ENCODE data around the gene RAB5A.

- TF ChIP-seq CTCF (conservative IDR thresholded peaks at IDR 0.05; ENCODE audit: low read length) (no peak), EZH2phosphoT487 (IDR thresholded peaks at IDR 0.05; ENCODE audit: borderline replicate concordance, low read depth, low read length) (no peak)
These were observed 3.4 kb downstream of the RAB5A start for GRCh38 chr3:19950316-19950715.
